H1 (cell line): Measurements from ENCODE around the gene MAGEB3.

Experiments used
- POLR2A ChIP-seq, 2 experiments: IDR thresholded peaks; 1 replicate in 1 of 2; 2 replicates in 1 of 2; pipeline ENCODE4 v1.6.1; 2011; ENCODE audit warnings: low read depth in 2 of 2, low read length in 2 of 2, mild to moderate bottlenecking in 2 of 2; ENCODE audit errors: control extremely low read depth in 1 of 2
- TF ChIP-seq, protein P1 (sequence below), 3 experiments: IDR thresholded peaks; 1 replicate in 2 of 3; 2 replicates in 1 of 3; pipeline versions ENCODE4 v1.5.1 to v1.6.1; 2011; ENCODE audit warnings: low read length in 3 of 3, mild to moderate bottlenecking in 3 of 3, inconsistent platforms in 2 of 3, low read depth in 1 of 3, moderate library complexity in 1 of 3; ENCODE audit not compliant: insufficient read depth in 1 of 3; ENCODE audit errors: control extremely low read depth in 1 of 3

DNA sequence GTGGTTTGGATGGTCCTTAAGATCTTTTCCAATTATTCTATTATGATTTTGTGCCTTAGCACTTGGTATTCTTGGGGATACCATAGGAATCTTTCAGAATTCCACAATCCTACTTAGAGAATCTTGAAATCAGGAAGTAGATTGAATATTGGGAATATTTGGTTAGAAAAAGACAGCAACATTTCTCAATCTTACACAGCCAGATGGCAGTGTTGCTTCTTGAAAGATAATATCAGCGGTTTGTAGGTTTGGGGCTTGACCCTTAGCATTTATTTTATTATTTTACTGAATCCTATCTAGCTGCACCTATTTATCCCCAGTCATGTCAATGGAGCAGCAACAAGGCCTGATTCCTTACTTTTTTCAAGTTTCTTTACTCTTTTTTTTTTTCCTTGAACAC, 45.0 kb downstream of the MAGEB3 start:
- TF ChIP-seq, protein P1, sequence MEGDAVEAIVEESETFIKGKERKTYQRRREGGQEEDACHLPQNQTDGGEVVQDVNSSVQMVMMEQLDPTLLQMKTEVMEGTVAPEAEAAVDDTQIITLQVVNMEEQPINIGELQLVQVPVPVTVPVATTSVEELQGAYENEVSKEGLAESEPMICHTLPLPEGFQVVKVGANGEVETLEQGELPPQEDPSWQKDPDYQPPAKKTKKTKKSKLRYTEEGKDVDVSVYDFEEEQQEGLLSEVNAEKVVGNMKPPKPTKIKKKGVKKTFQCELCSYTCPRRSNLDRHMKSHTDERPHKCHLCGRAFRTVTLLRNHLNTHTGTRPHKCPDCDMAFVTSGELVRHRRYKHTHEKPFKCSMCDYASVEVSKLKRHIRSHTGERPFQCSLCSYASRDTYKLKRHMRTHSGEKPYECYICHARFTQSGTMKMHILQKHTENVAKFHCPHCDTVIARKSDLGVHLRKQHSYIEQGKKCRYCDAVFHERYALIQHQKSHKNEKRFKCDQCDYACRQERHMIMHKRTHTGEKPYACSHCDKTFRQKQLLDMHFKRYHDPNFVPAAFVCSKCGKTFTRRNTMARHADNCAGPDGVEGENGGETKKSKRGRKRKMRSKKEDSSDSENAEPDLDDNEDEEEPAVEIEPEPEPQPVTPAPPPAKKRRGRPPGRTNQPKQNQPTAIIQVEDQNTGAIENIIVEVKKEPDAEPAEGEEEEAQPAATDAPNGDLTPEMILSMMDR (IDR thresholded peaks at IDR 0.05; ENCODE audit: control extremely low read depth in 1 of 3, insufficient read depth in 1 of 3, low read depth in 1 of 3, low read length in 3 of 3) = peak in 2 of 3 experiments; percentile 15 to 16; a peak in 2 of 4 replicates
- TF ChIP-seq POLR2A (IDR thresholded peaks at IDR 0.05; ENCODE audit: control extremely low read depth in 1 of 2, low read depth in 2 of 2, low read length in 2 of 2) = no peak
